GM12891 (cell line): ENCODE measurements around the gene ARMH2.

Experiments used
- DNase-seq: peaks from one replicate; pipeline ENCODE4 v3.0.0; 2011; ENCODE audit warnings: low spot score; ENCODE audit not compliant: insufficient read length
- FAIRE-seq: peaks from 2 replicates; lab custom pipeline; 2011; peaks lifted over from hg19 to GRCh38; lab: Jason Lieb, UNC
- PAX5 ChIP-seq: IDR thresholded peaks from 2 replicates; pipeline ENCODE4 v1.6.1; 2011; ENCODE audit warnings: low read length, moderate library complexity, mild to moderate bottlenecking; ENCODE audit not compliant: insufficient read depth, severe bottlenecking
- POLR2A ChIP-seq: IDR thresholded peaks from 2 replicates; pipeline ENCODE4 v1.6.1; 2011; ENCODE audit warnings: low read depth, low read length, control low read depth
- POLR2AphosphoS5 ChIP-seq: IDR thresholded peaks from 2 replicates; pipeline ENCODE4 v1.6.1; 2011; ENCODE audit warnings: low read depth, low read length, control low read depth
- POU2F2 ChIP-seq: IDR thresholded peaks from 2 replicates; pipeline ENCODE4 v1.6.1; 2011; ENCODE audit warnings: low read depth, mild to moderate bottlenecking, control low read depth, low read length, moderate library complexity
- SPI1 ChIP-seq: IDR thresholded peaks from 2 replicates; pipeline ENCODE4 v1.6.1; 2011; ENCODE audit warnings: low read depth, low read length, control low read depth
- TAF1 ChIP-seq: IDR thresholded peaks from 2 replicates; pipeline ENCODE4 v1.6.1; 2011; ENCODE audit warnings: low read depth, low read length, control low read depth

Gene ARMH2

GRCh38 chr6:24795106-24795505 is 3.6 kb downstream of the ARMH2 start:
- no peak for TF ChIP-seq TAF1
- TF ChIP-seq POU2F2, result no peak
- no peak for TF ChIP-seq POLR2AphosphoS5
- no peak for TF ChIP-seq SPI1
- no peak for TF ChIP-seq PAX5
- no peak for TF ChIP-seq POLR2A
- no peak for FAIRE-seq
- DNase-seq, result no peak

GRCh38 chr6:24788031-24788665 is 10.6 kb downstream of the ARMH2 start:
- no peak for FAIRE-seq
- TF ChIP-seq TAF1 (no peak), POLR2AphosphoS5 (no peak), SPI1 (no peak), PAX5 (no peak), POLR2A (no peak), POU2F2 (no peak)
- DNase-seq, result no peak

DNA sequence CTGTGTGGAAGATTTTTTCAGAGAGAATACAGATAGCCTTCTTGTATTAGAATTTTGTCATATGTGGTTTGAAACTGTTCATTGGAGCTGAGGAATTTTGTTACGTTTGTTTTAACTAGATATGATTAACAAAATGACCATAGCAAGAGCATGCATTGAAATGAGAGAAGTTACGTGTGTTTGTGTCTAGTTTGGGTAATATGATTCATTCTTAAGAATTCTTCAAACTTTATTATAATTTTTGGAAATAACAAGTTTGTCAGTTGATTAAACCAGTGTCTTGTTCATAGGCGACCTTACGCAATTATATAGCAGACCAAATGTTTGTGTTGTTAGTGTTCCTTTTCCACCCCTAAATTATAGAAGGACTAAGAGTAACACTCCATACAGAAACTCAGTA is 18.5 kb downstream of the ARMH2 start:
- TF ChIP-seq PAX5 (no peak), POLR2A (no peak), POU2F2 (no peak), TAF1 (no peak), SPI1 (no peak), POLR2AphosphoS5 (no peak)
- DNase-seq, result no peak
- no peak for FAIRE-seq

DNA sequence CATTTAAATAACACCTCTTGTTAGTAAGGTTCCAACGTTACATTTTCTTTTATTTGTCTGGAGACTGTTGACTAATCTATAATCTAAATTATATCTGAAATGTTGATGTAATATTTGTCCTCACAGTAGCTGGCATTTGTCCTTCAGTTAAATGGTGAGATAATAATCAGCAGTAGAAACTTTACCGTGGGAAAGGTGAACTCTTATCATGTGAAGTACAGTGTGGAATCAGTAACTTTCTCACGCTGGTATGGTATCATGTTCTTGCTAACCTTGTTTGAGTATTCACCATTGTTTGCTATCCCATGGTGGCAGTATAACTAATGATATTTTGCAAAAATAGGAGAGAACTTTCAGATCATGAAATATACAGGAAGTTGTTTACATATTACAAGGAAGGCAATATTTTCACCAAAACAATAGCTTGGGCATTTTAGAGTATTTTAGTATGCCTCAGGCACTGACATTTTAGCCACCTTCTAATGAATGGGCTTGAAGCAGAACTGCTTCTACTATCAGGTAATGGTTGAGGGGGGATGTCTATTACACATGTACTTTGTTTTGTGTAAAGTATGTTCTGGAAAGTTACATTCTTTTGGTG is 19.2 kb downstream of the ARMH2 start:
- TF ChIP-seq SPI1 (no peak), TAF1 (no peak), POU2F2 (no peak), POLR2AphosphoS5 (no peak), PAX5 (no peak), POLR2A (no peak)
- DNase-seq, result no peak
- FAIRE-seq, result peak; percentile 75

DNA sequence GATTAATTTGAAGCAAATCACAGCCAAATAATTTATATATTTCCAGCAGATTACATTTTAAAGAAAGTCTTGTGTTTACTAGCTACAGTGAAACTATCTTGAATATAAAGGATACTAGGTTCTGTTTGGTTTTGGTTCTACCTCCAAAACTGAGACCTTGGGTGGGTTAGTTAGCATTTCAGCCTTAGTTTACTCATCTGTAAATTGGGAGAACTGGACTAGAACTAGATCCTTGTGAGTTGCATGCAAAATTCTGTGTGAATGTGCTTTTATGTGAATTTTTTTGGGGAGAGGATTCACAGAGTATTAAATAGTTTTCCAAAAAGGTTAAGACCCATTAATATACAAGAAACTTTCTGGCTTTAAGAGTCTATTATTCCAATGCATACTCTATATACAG is 19.8 kb downstream of the ARMH2 start:
- no peak for TF ChIP-seq POLR2AphosphoS5
- TF ChIP-seq TAF1, result no peak
- TF ChIP-seq SPI1, result no peak
- TF ChIP-seq PAX5, result no peak
- FAIRE-seq (no peak), DNase-seq (no peak)

GRCh38 chr6:24778121-24778520 is 20.6 kb downstream of the ARMH2 start:
- TF ChIP-seq POLR2A, result no peak
- FAIRE-seq (no peak), DNase-seq (no peak)

GRCh38 chr6:24777227-24777626 is 21.5 kb downstream of the ARMH2 start:
- TF ChIP-seq SPI1, result no peak
- TF ChIP-seq TAF1, result no peak
- TF ChIP-seq POLR2A, result no peak
- TF ChIP-seq POU2F2, result no peak
- no peak for TF ChIP-seq PAX5
- TF ChIP-seq POLR2AphosphoS5, result no peak
- FAIRE-seq, result no peak
- no peak for DNase-seq

- TF ChIP-seq POU2F2 (0 out of 2 replicates have a peak, but pooled peaks have one; percentile 24), POLR2AphosphoS5 (no peak)
- no peak for DNase-seq
- FAIRE-seq, result no peak
Measured at GRCh38 chr6:24775520-24776058, 23.1 kb downstream of the ARMH2 start.

- DNase-seq, result peak; percentile 87
- TF ChIP-seq POU2F2, result peak; percentile 49
- TF ChIP-seq POLR2A, result peak; percentile 93
- TF ChIP-seq TAF1, result peak; percentile 84
- TF ChIP-seq PAX5, result no peak
- no peak for TF ChIP-seq SPI1
- peak; percentile 92 for TF ChIP-seq POLR2AphosphoS5
- peak; percentile 94 for FAIRE-seq
Measured at GRCh38 chr6:24774696-24775519, 23.8 kb downstream of the ARMH2 start, which contains the start of gene GMNN. TSS of gene GMNN (plus strand) at chr6:24774937. CDS start at chr6:24777247, 2,310 bp downstream.
